ENCODE results near the gene NBL1.

Gene NBL1

DNA sequence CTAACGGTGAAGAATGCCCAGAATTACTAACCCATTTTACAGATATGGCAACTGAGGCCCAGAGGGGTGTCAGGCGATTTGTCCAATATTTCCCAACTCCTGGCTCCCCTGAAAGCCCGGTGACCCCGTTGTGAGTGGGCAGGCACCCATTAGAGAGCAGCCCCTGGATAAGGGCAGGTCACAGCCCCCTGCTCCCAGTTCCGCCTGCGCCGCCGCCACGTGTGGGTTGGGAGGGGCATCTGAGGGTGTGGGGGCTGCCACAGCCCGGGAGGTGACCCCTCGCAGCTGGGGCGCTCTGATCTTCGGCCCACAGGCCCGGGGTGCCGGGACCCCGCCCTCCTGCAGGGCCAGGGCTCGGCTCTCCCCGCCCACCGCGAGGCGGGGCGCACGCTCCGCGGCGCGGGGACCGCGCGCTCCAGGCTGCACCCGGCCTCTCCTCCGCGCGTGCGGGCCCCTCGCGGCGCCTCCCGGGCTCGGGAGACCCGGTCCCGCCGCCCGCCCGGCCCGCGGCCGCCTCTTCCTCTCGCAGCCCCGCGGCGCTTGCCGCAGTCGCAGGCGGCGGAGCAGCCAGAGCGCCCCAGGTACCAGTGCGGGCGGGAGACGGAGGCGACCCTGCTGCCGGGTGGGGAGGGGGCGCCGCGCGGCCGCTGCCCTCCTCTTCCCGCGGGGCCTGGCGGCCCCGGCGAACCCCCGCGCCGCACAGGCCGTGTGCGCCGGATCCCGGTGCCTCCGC, 20.5 kb downstream of the NBL1 start, which contains the start of gene HTR6:
HTR6 (plus strand) TSS at position 423 of the 733 bp plus-strand sequence. CDS start 879 bp downstream, outside the sequence.
- DNase-seq, result no peak
- H2AK5ac ChIP-seq (ENCODE audit: low read length, severe bottlenecking), result no peak within 1 kb of the TSS
- no peak within 1 kb of the TSS for H2AFZ ChIP-seq (ENCODE audit: low read depth, low read length)
- H4K8ac ChIP-seq (ENCODE audit: low read length), result no peak within 1 kb of the TSS
- no peak within 1 kb of the TSS for H3K9ac ChIP-seq (ENCODE audit: low read length)
- no peaks in the 10 kb centered on the region for H3K79me1 ChIP-seq (replicated peaks; ENCODE audit: low read length, poor library complexity, severe bottlenecking)
- peak within 1 kb of the TSS; percentile 20 to 29 for H3K4me3 ChIP-seq (ENCODE audit: insufficient read depth in 1 of 2, low read depth in 1 of 2, low read length in 2 of 2)
- H3K27me3 ChIP-seq (ENCODE audit: control insufficient read depth in 1 of 2, insufficient read depth in 1 of 2, low read length in 2 of 2), result peaks cover 64 to 65% of the 10 kb centered on the region in 2 experiments
- no peaks in the 10 kb centered on the region for H3K9me3 ChIP-seq (ENCODE audit: control insufficient read depth, low read length)
- H3K4ac ChIP-seq (ENCODE audit: low read depth in 1 of 2, low read length in 2 of 2), result no peak within 1 kb of the TSS
- no peak within 1 kb of the TSS for H3K14ac ChIP-seq (ENCODE audit: low read length in 2 of 2)
- no peak within 1 kb of the TSS for H3K27ac ChIP-seq (ENCODE audit: low read length, poor library complexity, severe bottlenecking)
- H2BK120ac ChIP-seq (ENCODE audit: low read depth, low read length), result no peak within 1 kb of the TSS
- H2BK15ac ChIP-seq (ENCODE audit: low read depth, poor library complexity, severe bottlenecking), result peak within 1 kb of the TSS; percentile 38
- H2BK12ac ChIP-seq (ENCODE audit: low read length in 2 of 2), result no peak within 1 kb of the TSS
- no peak within 1 kb of the TSS for H4K91ac ChIP-seq (ENCODE audit: low read length)
- H2BK5ac ChIP-seq (ENCODE audit: low read depth, low read length, poor library complexity, severe bottlenecking), result no peak within 1 kb of the TSS
- H3K4me1 ChIP-seq (ENCODE audit: control insufficient read depth, insufficient read depth, low read depth, low read length), result peaks cover 19% of the 10 kb centered on the region
- H3K36me3 ChIP-seq (ENCODE audit: control insufficient read depth in 1 of 2, insufficient read depth in 2 of 2, low read depth in 1 of 2, low read length in 2 of 2), result peaks cover 0 to 3% of the 10 kb centered on the region in 2 experiments
- 17% methylated on average over 14 of the region's 80 CpGs for WGBS
- peak within 1 kb of the TSS; percentile 73 for H3K4me2 ChIP-seq (ENCODE audit: low read length, poor library complexity, severe bottlenecking)
- H3K18ac ChIP-seq (ENCODE audit: low read depth in 1 of 2, low read length in 2 of 2), result no peak within 1 kb of the TSS
- peak within 1 kb of the TSS in 1 of 2 experiments; percentile 31 for H3K23ac ChIP-seq (ENCODE audit: low read length in 2 of 2)

DNA sequence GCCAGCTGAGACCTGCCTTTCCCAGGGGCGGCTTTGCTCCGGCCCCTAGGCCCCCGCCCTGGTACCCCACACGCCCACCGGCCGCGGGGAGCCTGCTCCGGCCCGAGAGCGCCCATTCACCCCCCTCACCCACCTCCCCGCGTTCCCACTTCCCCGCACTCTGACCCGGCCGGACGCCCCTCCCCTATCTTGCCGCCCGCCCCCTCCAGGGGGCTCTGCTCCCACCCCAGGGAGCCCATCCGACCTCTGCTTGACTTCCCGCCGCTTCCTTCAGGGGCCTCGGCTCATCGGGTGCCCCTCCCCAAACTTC, 21.0 kb downstream of the NBL1 start:
- Histone ChIP-seq H2BK12ac (ENCODE audit: low read length in 2 of 2) (no peak overlapping the region), H3K4me3 (ENCODE audit: insufficient read depth in 1 of 2, low read depth in 1 of 2, low read length in 2 of 2) (peak overlapping the region in 1 of 2 experiments; percentile 9), H2BK120ac (ENCODE audit: low read depth, low read length) (no peak overlapping the region), H2AK5ac (ENCODE audit: low read length, severe bottlenecking) (no peak overlapping the region), H2BK5ac (ENCODE audit: low read depth, low read length, poor library complexity, severe bottlenecking) (no peak overlapping the region), H3K4ac (ENCODE audit: low read depth in 1 of 2, low read length in 2 of 2) (no peak overlapping the region), H3K27me3 (ENCODE audit: control insufficient read depth in 1 of 2, insufficient read depth in 1 of 2, low read length in 2 of 2) (peaks cover 69 to 71% of the 10 kb centered on the region in 2 experiments), H3K27ac (ENCODE audit: low read length, poor library complexity, severe bottlenecking) (no peak overlapping the region), H3K9ac (ENCODE audit: low read length) (no peak overlapping the region), H3K23ac (ENCODE audit: low read length in 2 of 2) (peak overlapping the region in 1 of 2 experiments; percentile 31), H3K4me1 (ENCODE audit: control insufficient read depth, insufficient read depth, low read depth, low read length) (peaks cover 18% of the 10 kb centered on the region), H3K14ac (ENCODE audit: low read length in 2 of 2) (no peak overlapping the region), H3K9me3 (ENCODE audit: control insufficient read depth, low read length) (no peaks in the 10 kb centered on the region), H4K91ac (ENCODE audit: low read length) (no peak overlapping the region), H3K18ac (ENCODE audit: low read depth in 1 of 2, low read length in 2 of 2) (no peak overlapping the region), H3K4me2 (ENCODE audit: low read length, poor library complexity, severe bottlenecking) (peak overlapping the region; percentile 73), H3K79me1 (replicated peaks; ENCODE audit: low read length, poor library complexity, severe bottlenecking) (no peaks in the 10 kb centered on the region), H3K36me3 (ENCODE audit: control insufficient read depth in 1 of 2, insufficient read depth in 2 of 2, low read depth in 1 of 2, low read length in 2 of 2) (peaks cover 0 to 3% of the 10 kb centered on the region in 2 experiments), H2AFZ (ENCODE audit: low read depth, low read length) (no peak overlapping the region), H2BK15ac (ENCODE audit: low read depth, poor library complexity, severe bottlenecking) (no peak overlapping the region), H4K8ac (ENCODE audit: low read length) (no peak overlapping the region)
- 3% methylated on average over 23 of the region's 23 CpGs for WGBS
- no peak for DNase-seq

GRCh38 chr1:19665496-19666465, 21.7 kb downstream of the NBL1 start:
- no peak overlapping the region for H2BK12ac ChIP-seq (ENCODE audit: low read length in 2 of 2)
- H3K79me1 ChIP-seq (replicated peaks; ENCODE audit: low read length, poor library complexity, severe bottlenecking), result no peaks in the 10 kb centered on the region
- H2BK5ac ChIP-seq (ENCODE audit: low read depth, low read length, poor library complexity, severe bottlenecking), result no peak overlapping the region
- H3K14ac ChIP-seq (ENCODE audit: low read length in 2 of 2), result no peak overlapping the region
- H3K9ac ChIP-seq (ENCODE audit: low read length), result no peak overlapping the region
- H4K91ac ChIP-seq (ENCODE audit: low read length), result no peak overlapping the region
- peak overlapping the region in 1 of 2 experiments; percentile 33 for H3K4me3 ChIP-seq (ENCODE audit: insufficient read depth in 1 of 2, low read depth in 1 of 2, low read length in 2 of 2)
- H3K27me3 ChIP-seq (ENCODE audit: control insufficient read depth in 1 of 2, insufficient read depth in 1 of 2, low read length in 2 of 2), result peaks cover 68 to 74% of the 10 kb centered on the region in 2 experiments
- H2BK15ac ChIP-seq (ENCODE audit: low read depth, poor library complexity, severe bottlenecking), result peak overlapping the region; percentile 38
- H3K27ac ChIP-seq (ENCODE audit: low read length, poor library complexity, severe bottlenecking), result no peak overlapping the region
- H3K36me3 ChIP-seq (ENCODE audit: control insufficient read depth in 1 of 2, insufficient read depth in 2 of 2, low read depth in 1 of 2, low read length in 2 of 2), result peaks cover 0 to 3% of the 10 kb centered on the region in 2 experiments
- H3K4me1 ChIP-seq (ENCODE audit: control insufficient read depth, insufficient read depth, low read depth, low read length), result peaks cover 18% of the 10 kb centered on the region
- no peak overlapping the region for H2AFZ ChIP-seq (ENCODE audit: low read depth, low read length)
- DNase-seq, result no peak
- H2AK5ac ChIP-seq (ENCODE audit: low read length, severe bottlenecking), result no peak overlapping the region
- H2BK120ac ChIP-seq (ENCODE audit: low read depth, low read length), result no peak overlapping the region
- no peak overlapping the region for H3K4ac ChIP-seq (ENCODE audit: low read depth in 1 of 2, low read length in 2 of 2)
- H3K18ac ChIP-seq (ENCODE audit: low read depth in 1 of 2, low read length in 2 of 2), result no peak overlapping the region
- 23% methylated on average over 84 of the region's 84 CpGs for WGBS
- H3K9me3 ChIP-seq (ENCODE audit: control insufficient read depth, low read length), result no peaks in the 10 kb centered on the region
- no peak overlapping the region for H3K23ac ChIP-seq (ENCODE audit: low read length in 2 of 2)
- peak overlapping the region; percentile 62 for H4K8ac ChIP-seq (ENCODE audit: low read length)
- H3K4me2 ChIP-seq (ENCODE audit: low read length, poor library complexity, severe bottlenecking), result no peak overlapping the region

DNA sequence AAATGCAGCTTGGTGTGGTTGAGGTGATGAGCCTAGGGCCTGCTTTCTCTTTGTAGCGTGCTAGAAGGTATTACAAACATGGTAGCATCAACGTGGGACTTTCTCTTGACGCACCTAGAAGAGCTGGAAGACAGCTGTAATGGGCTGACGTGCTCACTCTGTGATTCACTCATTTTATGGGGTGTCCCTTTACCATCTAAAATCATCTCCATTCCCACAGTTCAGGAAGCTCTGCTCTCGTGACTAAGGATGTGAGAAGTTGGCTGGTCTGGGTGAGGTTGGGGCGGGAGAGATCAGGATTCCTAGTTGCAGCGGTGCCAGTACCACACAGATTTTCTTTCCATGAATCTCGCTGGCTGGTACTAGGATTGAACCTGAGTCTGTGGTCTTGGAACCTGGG, 24.8 kb downstream of the NBL1 start:
- H4K8ac ChIP-seq (ENCODE audit: low read length), result no peak overlapping the region
- DNase-seq, result no peak
- peaks cover 71 to 91% of the 10 kb centered on the region in 2 experiments for H3K27me3 ChIP-seq (ENCODE audit: control insufficient read depth in 1 of 2, insufficient read depth in 1 of 2, low read length in 2 of 2)
- no peaks in the 10 kb centered on the region for H3K9me3 ChIP-seq (ENCODE audit: control insufficient read depth, low read length)
- no peak overlapping the region for H4K91ac ChIP-seq (ENCODE audit: low read length)
- no peak overlapping the region for H3K4me3 ChIP-seq (ENCODE audit: insufficient read depth in 1 of 2, low read depth in 1 of 2, low read length in 2 of 2)
- H3K4me1 ChIP-seq (ENCODE audit: control insufficient read depth, insufficient read depth, low read depth, low read length), result peaks cover 18% of the 10 kb centered on the region
- no peak overlapping the region for H2BK5ac ChIP-seq (ENCODE audit: low read depth, low read length, poor library complexity, severe bottlenecking)
- H3K27ac ChIP-seq (ENCODE audit: low read length, poor library complexity, severe bottlenecking), result no peak overlapping the region
- H3K4ac ChIP-seq (ENCODE audit: low read depth in 1 of 2, low read length in 2 of 2), result no peak overlapping the region
- no peak overlapping the region for H2BK15ac ChIP-seq (ENCODE audit: low read depth, poor library complexity, severe bottlenecking)
- no peak overlapping the region for H2AK5ac ChIP-seq (ENCODE audit: low read length, severe bottlenecking)
- H3K14ac ChIP-seq (ENCODE audit: low read length in 2 of 2), result no peak overlapping the region
- no peak overlapping the region for H2BK12ac ChIP-seq (ENCODE audit: low read length in 2 of 2)
- no peak overlapping the region for H3K4me2 ChIP-seq (ENCODE audit: low read length, poor library complexity, severe bottlenecking)
- H3K9ac ChIP-seq (ENCODE audit: low read length), result no peak overlapping the region
- peaks cover 0 to 3% of the 10 kb centered on the region in 2 experiments for H3K36me3 ChIP-seq (ENCODE audit: control insufficient read depth in 1 of 2, insufficient read depth in 2 of 2, low read depth in 1 of 2, low read length in 2 of 2)
- no peaks in the 10 kb centered on the region for H3K79me1 ChIP-seq (replicated peaks; ENCODE audit: low read length, poor library complexity, severe bottlenecking)
- no peak overlapping the region for H2BK120ac ChIP-seq (ENCODE audit: low read depth, low read length)
- H3K18ac ChIP-seq (ENCODE audit: low read depth in 1 of 2, low read length in 2 of 2), result no peak overlapping the region
- 86% methylated on average over 5 of the region's 8 CpGs for WGBS
- no peak overlapping the region for H2AFZ ChIP-seq (ENCODE audit: low read depth, low read length)
- H3K23ac ChIP-seq (ENCODE audit: low read length in 2 of 2), result no peak overlapping the region
